ENCODE measurements around the gene NPFFR1. TPM values are rescaled to one million over a fixed set of nuclear protein-coding genes. Genes with fewer than 3 reads are reported as not detected.

The NPFFR1 gene
- total RNA-seq, 1 donor from 2014 or later = not detected

- peak overlapping the region; percentile 84 for H3K27ac ChIP-seq (replicated peaks)
- no peaks in the 10 kb centered on the region for H3K27me3 ChIP-seq (ENCODE audit: low read depth)
- no peaks in the 10 kb centered on the region for H3K9me3 ChIP-seq (replicated peaks)
- no peak for TF ChIP-seq CTCF (IDR thresholded peaks at IDR 0.05; ENCODE audit: borderline replicate concordance)
- peaks cover 6% of the 10 kb centered on the region for H3K36me3 ChIP-seq
- intact Hi-C loops (cut with micrococcal nuclease) = no loop called here
- no peak overlapping the region for H3K4me3 ChIP-seq
- peaks cover 37% of the 10 kb centered on the region for H3K4me1 ChIP-seq
- no peak for DNase-seq
These were observed 48.9 kb downstream of the NPFFR1 start for GRCh38 chr10:70234668-70235447.

- Histone ChIP-seq H3K36me3 (peaks cover 15% of the 10 kb centered on the region), H3K27me3 (ENCODE audit: low read depth) (no peaks in the 10 kb centered on the region), H3K4me1 (peaks cover 43% of the 10 kb centered on the region), H3K27ac (replicated peaks) (peak overlapping the region; percentile 84), H3K9me3 (replicated peaks) (no peaks in the 10 kb centered on the region), H3K4me3 (peak overlapping the region; percentile 84)
- TF ChIP-seq CTCF (IDR thresholded peaks at IDR 0.05; ENCODE audit: borderline replicate concordance) = peak; percentile 11
- intact Hi-C loops (cut with micrococcal nuclease) = no loop called here
- no peak for DNase-seq
These were observed 49.9 kb downstream of the NPFFR1 start for GRCh38 chr10:70233939-70234300.

- Histone ChIP-seq H3K4me3 (peak within 1 kb of the TSS; percentile 84), H3K27ac (replicated peaks) (peak within 1 kb of the TSS; percentile 84), H3K4me1 (peaks cover 49% of the 10 kb centered on the region), H3K27me3 (ENCODE audit: low read depth) (no peaks in the 10 kb centered on the region), H3K9me3 (replicated peaks) (no peaks in the 10 kb centered on the region), H3K36me3 (peaks cover 21% of the 10 kb centered on the region)
- DNase-seq = peak; percentile 99
- TF ChIP-seq CTCF (IDR thresholded peaks at IDR 0.05; ENCODE audit: borderline replicate concordance) = peak; percentile 27
- intact Hi-C loops (cut with micrococcal nuclease) = no loop called here
These were observed 50.5 kb downstream of the NPFFR1 start, which contains the start of gene PPA1 for GRCh38 chr10:70233109-70233938. Gene PPA1, minus strand, starts transcription at chr10:70233429. Its CDS starts 102 bp downstream, at chr10:70233327.

- TF ChIP-seq CTCF (IDR thresholded peaks at IDR 0.05; ENCODE audit: borderline replicate concordance) = no peak
- peaks cover 22% of the 10 kb centered on the region for H3K36me3 ChIP-seq
- H3K27ac ChIP-seq (replicated peaks) = peak overlapping the region; percentile 84
- no peaks in the 10 kb centered on the region for H3K27me3 ChIP-seq (ENCODE audit: low read depth)
- H3K4me3 ChIP-seq = peak overlapping the region; percentile 84
- DNase-seq = no peak
- H3K9me3 ChIP-seq (replicated peaks) = no peaks in the 10 kb centered on the region
- intact Hi-C loops (cut with micrococcal nuclease) = no loop called here
- H3K4me1 ChIP-seq = peaks cover 54% of the 10 kb centered on the region
These were observed 51.0 kb downstream of the NPFFR1 start for GRCh38 chr10:70232859-70233108.

- H3K36me3 ChIP-seq = peaks cover 22% of the 10 kb centered on the region
- TF ChIP-seq CTCF (IDR thresholded peaks at IDR 0.05; ENCODE audit: borderline replicate concordance) = no peak
- intact Hi-C loops (cut with micrococcal nuclease) = no loop called here
- H3K27me3 ChIP-seq (ENCODE audit: low read depth) = no peaks in the 10 kb centered on the region
- H3K4me3 ChIP-seq = peak overlapping the region; percentile 84
- peak overlapping the region; percentile 84 for H3K27ac ChIP-seq (replicated peaks)
- peak; percentile 31 for DNase-seq
- H3K4me1 ChIP-seq = peaks cover 59% of the 10 kb centered on the region
- H3K9me3 ChIP-seq (replicated peaks) = no peaks in the 10 kb centered on the region
These were observed 51.5 kb downstream of the NPFFR1 start for GRCh38 chr10:70232155-70232858.

Measured in left ventricle myocardium inferior (tissue), 1 donor.